Colon (tissue), 2 donors: Measurements from ENCODE around the gene AK1.

ENCODE experiments used
- FAIRE-seq: peaks from 2 replicates; lab custom pipeline; 2012; peaks lifted over from hg19 to GRCh38; lab: Jason Lieb, UNC
- donor health status: control.
- donor health status: control.

Gene AK1, protein sequence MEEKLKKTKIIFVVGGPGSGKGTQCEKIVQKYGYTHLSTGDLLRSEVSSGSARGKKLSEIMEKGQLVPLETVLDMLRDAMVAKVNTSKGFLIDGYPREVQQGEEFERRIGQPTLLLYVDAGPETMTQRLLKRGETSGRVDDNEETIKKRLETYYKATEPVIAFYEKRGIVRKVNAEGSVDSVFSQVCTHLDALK

DNA sequence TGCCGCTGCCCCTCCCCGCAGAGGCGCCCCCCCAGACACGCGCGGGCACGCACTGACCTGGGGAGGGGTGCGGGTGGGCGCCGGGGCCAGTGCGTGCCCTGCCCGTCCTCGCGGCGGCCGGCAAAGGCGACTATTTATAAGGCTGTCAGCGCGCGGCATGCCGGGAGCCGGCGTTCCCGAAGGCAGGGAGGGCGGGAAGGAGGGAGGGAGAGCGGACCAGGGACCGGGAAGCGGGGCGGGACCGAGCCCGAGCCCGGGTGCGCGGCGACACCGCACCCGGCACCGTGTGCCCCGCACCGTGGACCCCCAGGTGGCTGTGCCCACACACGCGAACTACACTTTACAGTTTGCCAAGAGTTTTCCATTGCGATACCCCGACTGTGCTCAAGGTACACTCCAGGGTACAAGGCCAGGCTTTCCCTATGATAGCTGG is at the start of gene AK1:
Gene AK1, minus strand, starts transcription at position 110 of the 433 bp plus-strand sequence. CDS start 3,058 bp downstream, outside the sequence.
- no peak for FAIRE-seq

DNA sequence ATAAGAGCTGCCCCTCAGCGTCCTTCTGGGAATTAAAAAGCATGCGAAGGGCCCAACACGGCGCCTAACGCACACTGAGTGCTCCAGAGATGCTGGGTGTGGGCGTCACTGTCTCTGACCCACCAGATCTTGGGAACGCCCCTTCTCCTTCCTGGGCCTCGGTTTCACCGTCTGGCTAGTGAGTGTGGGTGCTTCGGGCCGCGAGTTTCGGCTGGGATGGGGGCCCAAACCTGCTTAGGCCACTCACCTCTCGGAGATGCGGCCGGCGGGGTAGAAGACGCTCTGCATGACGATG is 49.4 kb upstream of the AK1 start:
- no peak for FAIRE-seq

DNA sequence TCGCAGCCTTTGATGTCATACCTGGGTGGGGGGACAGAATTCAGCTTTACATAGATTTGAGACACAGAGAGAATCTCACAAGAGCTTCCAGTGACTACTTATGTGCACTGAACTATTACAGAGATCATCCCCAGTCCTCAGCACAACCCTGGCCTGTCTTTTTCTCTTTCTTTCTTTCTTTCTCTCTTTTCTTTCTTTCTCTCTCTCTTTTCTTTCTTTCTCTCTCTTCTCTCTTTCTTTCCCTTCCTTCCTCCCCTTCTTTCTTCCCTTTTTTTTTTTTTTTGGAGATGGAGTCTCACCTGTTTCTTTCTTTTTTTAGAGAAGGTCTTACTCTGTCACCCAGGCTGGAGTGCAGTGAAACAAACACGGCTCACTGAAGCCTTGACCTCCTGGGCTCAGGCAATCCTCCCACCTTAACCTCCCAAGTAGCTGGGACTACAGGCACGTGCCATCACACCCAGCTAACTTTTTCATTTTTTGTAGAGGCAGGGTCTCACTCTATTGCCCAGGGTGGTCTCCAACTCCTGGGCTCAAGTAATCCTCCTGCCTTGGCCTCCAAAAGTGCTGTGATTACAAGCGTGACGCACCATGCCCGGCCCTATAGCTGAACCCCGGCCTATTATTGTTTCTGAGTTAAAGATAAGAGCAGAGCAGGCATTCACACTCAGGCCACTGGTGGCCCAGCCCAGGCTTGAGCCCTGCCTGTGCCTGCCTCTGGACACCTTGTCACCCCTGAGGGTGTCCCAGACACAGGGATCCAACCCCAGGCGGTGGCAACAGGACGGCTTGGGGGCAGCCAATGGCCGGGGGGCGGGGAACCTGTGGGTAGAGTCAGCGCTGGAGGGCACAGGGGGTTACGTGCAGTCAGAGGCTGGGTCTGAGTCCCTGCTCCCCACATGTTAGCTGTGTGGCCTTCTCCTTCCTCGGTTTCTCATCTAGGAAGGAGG is 48.8 kb upstream of the AK1 start:
- no peak for FAIRE-seq

DNA sequence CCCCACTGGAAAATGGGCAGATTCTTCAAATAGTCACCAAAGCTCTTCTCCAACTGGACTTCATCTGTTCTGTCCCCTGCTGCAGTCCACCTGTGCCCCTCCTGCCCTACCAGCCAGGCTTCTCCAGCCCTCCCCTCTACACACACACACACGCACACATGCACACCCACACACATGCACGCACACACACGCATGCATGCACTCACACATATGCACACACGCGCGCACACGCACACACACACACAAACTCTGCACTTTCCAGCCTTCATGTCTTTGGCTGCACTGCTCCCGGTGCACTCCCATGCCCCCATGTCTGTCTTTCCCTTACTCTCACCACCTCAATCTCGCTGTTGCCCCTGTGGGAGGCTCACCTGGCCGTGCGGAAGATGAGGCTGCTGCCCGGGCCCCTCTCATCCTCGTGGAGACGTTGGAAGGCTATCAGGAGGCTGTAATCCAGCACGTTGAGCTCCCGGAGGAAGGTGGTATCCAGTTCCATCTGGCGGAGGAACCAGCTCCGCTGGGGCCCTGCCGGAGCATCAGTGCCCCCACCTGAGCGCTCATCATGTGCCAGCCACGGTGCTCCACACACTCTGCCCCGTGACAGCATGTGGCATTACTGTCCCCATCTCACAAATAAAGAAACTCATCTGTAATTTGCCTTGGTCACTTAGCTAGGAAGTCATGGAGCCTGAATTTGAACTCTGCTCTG is 47.4 kb upstream of the AK1 start:
- no peak for FAIRE-seq

DNA sequence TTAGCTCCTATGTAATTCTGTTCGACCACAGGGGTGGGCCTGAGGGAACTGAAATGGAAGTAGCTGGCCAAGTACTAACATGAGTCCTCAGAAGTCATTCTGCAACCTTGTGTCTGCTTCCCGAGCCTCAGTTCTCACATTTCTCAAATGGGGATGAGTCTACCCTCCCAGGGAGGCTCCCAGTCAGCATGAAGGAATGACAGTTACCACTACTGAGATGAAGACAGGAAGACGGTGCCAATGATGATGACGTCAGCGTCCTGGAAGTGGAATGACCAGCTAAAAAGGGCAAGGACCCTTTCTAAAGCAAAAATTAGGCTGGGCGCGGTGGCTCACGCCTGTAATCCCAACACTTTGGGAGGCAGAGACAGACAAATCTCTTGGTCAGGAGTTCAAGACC is 46.3 kb upstream of the AK1 start:
- no peak for FAIRE-seq

DNA sequence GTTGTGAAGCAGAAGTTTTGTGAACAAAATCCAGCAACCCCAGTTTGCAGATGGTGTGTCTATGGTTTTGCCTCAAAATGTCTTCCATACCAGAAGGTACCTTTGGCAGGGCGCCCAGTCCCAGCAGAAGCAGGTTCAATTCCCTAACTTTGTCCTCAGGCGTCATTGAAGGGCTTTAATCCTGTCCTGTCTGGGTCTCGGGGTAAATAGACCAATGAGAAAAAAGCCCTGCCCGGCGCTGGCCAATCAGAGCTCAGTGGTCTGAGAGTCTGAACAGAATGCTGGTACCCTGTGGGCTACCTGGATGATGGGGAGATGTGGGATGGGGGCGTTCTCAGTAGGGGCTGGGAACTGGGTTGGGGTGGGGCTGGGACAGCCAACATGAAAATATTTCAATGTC is 45.6 kb upstream of the AK1 start:
- FAIRE-seq = no peak

DNA sequence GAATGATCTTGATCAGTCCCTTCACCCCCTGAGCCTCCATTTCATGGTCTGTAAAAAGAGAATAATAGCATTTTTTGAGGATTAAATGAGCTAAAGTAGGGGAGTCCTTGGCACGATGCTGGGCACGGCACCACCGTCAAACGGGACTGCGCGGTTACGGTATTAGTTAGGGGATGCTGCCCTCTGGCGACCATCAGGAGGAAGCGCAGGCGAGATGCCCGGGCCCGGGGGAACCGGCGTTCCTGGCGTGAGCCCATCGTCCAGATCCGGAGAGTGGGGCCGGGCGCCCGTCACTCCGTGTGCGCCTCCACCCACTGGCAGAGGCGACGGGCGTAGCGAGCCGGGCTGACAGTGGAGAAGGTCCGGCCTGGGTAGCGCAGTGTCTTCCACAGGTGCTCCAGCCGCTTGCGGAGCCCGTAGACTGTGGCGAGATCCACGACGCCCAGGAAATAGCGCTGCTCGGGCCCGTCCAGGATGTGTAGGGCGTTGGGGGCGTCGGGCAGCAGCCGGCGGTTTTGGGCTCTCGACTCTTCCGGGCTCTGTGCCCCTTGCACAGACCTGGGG is 44.2 kb upstream of the AK1 start:
- no peak for FAIRE-seq

DNA sequence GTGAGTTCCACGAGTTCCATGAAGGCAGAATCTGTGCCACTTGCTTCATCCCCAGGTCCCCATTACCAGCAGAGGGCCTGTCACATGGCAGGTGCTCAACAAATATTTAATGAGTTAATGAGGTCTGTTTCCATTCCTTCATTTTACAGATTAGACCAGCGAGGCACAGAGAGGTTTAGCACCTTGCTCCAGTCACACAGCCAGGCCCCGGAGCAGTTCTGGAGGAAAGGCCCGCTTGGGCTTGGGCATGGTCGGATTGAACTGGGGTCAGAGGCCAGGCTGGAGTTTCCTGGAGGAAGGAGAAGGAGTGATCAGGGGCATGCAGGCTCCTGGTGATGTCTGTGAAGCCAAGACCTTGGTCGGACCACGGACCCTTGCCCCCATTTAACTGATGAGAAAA is 43.3 kb upstream of the AK1 start:
- FAIRE-seq = no peak

DNA sequence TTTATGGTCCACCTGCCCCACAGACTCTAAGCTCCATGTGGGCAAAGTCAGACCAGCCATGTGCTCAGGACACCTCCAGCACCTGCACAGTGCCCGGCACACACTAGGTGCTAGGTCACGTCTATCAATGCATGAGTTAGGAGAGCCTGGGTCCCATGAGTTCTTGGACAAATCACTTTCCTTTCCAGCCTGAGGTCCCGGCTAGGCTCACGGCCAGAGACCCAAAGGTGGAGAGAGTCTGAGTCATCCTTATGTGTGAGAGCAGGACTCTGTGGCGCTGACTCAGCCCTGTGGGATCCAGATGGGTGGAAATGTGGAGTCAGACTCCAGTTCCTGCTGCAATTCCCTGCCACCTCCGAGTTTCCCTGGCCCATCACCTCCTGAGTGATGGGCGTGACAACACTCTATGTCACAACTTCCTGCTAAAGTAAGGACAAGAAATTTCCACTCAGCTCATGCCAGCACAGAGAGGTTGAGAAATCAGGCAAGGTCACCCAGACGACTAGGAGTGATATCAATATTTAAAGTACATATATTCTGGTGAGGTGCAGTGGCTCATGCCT is 41.9 kb upstream of the AK1 start:
- FAIRE-seq = no peak

DNA sequence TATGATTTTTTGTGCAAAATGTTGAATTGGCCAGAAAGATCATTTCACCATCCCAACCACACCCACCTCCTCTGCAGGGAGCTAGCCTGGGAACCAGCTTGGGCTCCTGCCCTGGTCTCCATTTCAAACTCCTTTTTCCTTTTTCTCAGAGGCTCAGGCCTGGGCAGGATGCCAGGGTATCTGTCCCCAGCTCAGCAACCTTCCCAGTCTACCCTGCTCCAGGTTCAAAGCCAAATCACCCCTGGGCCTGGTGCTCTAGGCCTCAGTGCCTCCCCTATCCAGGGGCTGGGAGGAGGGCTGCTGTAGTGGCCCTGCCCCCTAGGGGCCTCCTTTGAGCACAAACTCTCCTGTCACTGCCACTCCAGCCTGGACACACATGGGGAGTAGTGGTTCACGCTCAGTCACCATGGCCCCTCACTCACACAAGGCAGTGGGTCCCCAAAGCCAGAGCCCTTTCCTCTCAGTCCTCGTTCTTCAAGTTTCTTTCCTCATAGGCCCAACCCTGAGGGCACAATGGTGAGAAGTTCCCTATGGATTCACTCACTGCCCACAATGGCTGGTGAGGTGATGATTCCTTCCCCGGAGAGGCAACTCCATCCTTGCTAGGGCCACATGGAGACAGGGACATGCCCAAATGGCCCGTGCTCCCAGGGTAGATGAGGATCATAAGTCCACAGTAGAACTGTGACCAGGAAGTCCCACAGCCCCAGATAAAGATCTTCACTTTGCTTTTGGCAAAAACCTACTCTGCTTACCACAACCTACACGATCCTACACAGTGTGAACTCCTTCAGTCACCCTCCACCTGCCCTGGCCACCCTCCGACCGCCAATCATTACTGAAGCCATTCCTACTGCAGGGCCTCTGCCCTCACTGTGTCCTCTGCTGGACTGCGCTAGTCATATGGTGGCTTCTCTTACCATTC is 41.0 kb upstream of the AK1 start:
- FAIRE-seq = no peak

DNA sequence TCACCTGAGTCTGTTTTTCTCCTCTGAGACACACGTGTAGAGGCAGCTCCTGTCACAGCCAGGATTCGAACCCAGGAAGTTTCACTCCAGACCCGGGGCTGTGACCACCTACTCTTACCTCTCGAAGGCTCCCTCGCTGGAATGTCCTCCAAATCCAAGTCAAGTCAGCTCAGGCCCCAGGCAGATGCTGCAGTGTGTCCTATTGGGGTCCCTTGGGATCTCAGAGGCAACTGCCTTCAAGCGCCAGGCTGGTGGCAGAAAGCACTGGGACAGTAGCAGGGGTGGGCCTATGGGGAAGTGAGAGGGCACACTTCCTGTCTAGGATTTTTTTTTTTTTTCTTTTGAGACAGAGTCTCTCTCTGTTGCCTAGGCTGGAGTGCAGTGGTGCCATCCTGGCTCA is 40.1 kb upstream of the AK1 start:
- FAIRE-seq = no peak

DNA sequence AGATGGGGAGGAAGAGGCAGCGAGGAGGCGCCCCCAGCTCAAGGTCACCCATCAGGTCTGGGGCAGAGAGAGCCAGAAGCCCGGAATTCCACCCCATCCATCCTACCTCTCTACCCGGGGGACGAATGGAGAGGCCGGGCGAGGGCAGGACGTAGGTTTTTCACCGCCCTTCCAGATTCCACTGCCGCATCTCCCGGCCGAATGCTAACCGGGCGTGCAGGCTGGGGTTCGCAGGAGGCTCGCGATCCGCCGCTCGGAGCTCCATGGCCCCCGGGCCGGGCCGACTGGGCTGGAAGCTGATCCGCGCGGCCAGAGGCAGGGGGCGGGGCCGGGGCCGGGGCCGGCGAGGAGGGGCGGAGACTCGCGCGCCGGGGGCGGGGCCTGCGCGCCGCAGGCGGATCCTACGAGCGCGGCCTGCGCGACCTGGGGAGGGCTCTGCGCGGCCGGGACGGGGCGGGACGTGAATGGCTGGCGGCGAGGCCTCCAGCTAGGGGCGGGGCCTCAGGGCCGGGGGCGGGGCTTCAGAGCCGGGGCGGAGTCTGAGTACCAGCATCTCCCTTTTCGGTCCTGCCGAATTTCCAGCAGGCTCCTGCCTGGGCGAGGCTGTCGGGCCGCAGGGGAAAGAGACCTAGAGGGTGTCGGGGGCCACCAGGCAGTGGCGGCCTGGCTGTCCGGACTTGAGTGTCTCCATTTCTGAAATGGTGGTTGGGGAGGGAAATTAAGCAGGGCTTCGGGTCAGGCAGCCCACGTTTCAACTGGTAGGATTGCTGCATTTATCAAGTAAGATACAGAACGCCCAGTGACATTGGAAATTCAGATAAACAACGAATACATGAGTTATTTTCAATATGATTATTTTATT is 39.5 kb upstream of the AK1 start, which contains the start of gene ST6GALNAC4:
Gene ST6GALNAC4, minus strand, starts transcription at position 322 of the 862 bp plus-strand sequence. CDS start 622 bp downstream, outside the sequence.
- FAIRE-seq = no peak

DNA sequence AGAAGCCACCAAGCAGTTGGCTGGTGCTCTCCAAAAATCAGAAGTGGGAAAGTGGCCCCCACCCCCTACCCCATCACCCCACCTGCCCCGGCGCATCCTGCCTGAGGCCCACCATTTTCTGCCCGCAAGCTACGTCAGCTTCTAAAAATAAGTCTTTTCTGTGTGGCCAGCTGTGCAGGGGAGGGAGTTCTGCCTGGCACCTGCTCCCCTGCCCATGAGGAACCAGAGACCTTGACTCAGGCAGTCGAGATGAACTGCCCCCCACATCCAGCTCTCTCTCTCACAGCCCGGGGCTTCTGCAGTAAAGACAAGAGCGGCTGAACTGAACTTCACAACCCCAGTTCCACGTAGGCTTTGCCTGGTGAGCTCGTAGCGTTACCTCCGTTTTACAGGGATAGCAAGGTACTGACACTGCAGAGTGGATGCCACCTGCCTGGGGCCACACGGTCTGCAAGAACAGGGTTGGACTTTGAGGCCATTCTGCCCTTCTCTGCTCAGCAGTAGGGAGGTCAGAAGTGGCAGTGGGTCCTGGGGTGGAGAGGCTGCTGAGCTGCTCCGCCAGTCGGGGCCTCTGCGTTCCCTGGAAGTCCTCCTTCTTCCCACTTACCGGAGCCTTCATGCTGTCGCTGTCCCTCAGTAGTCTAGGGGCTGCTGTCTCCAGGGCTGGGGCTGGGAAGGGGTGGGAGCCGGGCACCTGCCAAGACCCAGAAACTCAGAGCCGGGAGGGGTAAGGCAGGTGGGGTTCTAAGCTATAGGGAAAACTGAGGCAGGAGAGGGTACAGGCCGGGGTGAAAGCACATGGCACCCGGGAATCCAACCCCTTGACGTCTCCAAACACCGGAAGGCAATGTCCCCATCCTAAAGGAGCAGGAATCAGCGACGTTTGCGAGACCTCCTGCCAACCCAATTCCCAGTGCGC is 38.6 kb upstream of the AK1 start:
- no peak for FAIRE-seq

DNA sequence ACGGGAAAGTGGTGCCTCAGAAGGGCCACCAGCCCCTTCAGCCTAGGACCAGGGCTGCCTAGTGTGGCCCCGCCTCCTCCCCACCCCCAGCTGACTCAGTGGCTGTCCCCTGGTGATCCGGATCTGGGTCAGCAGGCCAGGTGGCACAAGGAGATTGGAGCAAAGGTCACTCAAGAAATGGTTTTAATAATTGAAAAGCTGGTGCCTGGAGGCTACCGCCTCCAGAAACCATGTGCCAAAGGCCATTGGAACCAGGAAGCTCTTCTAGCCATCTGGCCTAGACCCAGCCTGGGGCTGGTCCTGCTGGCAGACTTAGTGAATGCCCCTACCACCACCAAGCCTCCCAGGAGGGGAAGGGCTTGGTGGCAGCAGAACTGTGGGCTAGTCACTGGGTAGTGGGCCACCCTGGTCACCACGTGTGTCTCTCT is 37.9 kb upstream of the AK1 start:
- no peak for FAIRE-seq

DNA sequence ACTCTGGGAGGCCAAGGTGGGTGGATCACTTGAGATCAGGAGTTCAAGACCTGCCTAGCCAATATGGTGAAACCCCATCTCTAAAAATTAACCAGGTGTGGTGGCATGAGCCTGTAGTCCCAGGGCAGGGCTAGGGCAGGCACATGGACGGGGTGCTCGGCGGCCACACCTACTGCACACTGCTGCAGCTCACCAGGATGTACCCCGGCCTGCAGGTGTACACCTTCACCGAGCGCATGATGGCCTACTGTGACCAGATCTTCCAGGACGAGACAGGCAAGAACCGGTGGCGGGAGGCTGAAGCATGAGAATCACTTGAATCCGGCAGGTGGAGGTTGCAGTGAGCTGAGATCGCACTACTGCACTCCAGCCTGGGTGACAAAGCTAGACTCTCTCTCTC is 36.2 kb upstream of the AK1 start:
- FAIRE-seq = no peak

DNA sequence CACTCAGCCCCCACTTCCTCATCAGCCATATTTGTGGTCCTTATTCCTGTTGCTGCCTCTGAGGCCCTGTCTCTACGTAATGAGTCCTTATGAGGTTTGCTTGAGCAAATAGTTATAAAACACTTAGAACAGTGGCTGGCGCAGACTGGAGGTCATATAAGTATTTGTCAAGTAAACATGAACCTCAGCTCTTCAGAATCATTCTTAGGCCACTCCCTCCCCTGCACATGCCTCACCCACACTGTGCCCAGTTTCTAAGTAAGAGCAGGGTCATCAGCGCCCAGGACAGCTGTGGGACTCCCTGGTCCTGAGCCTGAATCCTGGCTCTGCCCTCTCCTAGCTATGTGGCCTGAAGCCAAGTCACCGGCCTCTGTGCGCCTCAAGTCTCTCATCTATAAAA is 35.4 kb upstream of the AK1 start:
- no peak for FAIRE-seq

DNA sequence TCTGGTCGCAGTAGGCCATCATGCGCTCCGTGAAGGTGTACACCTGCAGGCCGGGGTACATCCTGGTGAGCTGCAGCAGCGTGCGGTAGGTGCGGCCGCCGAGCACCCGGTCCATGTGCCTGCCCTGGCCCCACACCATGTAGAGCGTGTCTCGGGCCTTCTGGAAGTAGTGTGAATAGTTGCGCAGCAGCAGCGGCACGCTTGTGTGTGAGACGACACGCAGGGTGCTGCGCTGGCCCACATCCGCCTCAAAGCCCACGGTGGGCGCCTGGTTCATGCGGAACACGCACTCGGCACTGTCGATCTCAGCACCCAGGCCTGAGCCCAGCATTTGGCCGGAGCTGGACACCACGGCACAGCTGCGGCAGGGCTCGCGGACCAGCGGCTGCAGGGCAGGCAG is 34.8 kb upstream of the AK1 start:
- no peak for FAIRE-seq

DNA sequence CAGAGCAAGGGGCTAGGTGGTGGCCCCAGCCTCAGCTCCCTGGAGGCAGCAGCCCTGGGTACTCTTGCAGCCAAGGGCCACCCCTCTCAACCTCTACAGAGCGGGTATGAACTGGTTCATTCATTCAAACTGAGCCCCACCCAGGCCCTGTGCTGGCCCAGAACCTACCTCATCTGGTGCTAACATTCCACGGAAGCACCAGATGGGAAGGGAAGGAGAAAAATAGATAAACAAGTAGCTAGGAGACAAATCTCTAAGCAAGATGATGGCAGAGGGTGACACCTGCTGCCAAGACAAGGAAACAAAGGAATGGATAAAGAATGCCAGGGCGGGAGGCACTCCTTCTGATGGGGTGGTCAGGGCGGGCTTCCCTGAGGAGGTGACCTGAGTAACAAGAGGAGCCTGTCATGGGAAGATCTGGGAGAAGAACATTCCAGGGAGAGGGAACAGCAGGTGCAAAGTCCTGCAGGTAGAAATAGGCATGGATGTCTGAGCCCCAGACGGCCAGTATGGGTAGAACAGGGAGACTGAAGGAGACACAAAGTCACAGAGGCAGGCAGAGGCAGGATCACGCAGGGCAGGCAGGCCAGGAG is 33.2 kb upstream of the AK1 start:
- FAIRE-seq = no peak

DNA sequence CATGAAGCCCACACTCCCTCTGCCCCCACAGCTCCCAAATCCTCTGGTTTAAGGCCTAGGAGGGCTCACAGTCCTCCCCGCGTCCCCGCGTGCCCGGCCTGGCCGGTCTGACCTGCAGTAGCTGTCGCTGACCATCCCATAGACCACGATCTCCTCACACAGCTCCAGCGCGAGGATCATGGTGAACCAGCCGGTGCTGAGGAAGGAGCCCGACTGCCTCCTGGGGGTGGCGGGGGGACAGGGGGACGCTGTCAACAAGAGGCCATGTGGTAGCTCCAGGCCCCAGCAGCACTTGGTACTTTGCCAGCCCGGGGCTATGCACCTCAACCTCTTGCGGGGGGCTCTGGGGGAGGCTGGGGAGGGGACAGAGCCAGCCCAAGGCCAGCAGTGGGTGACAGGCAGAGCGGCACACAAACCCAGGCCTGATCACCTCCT is 32.4 kb upstream of the AK1 start:
- no peak for FAIRE-seq
